ENCODE data around the gene PRKCH. TPM values are rescaled to one million over a fixed set of nuclear protein-coding genes. Genes with fewer than 3 reads are reported as not detected.

Gene PRKCH
- total and polyA plus RNA-seq, 12 donors = 8.3 to 25.1 (median 17.7) TPM

GRCh38 chr14:61443481-61443880 is 122.1 kb downstream of the PRKCH start:
- DNase-seq (no peak), ATAC-seq (no peak)
- no peak overlapping the region for H3K4me3 ChIP-seq
- WGBS, 2 donors = 92 to 93% methylated on average over 3 of the region's 3 CpGs
- H3K36me3 ChIP-seq = peaks cover 0 to 5% (median 0%) of the 10 kb centered on the region in 9 donors
- TF ChIP-seq CTCF (IDR thresholded peaks at IDR 0.05) = no peak
- intact Hi-C loops (cut with DNase I) = no loop called here
- H3K9me3 ChIP-seq = no peaks in the 10 kb centered on the region
- H3K4me1 ChIP-seq = peaks cover 0 to 36% (median 18%) of the 10 kb centered on the region in 9 donors
- no peaks in the 10 kb centered on the region for H3K27me3 ChIP-seq
- peak overlapping the region in 1 of 10 donors; percentile 32 for H3K27ac ChIP-seq

- intact Hi-C loops (cut with DNase I) = no loop called here
Measured at GRCh38 chr14:61444215-61444768, 122.9 kb downstream of the PRKCH start.

GRCh38 chr14:61451491-61451890 is 130.1 kb downstream of the PRKCH start:
- Histone ChIP-seq H3K9me3 (no peaks in the 10 kb centered on the region), H3K27me3 (no peaks in the 10 kb centered on the region), H3K4me3 (no peak overlapping the region), H3K27ac (peak overlapping the region in 1 of 10 donors; percentile 45), H3K36me3 (peaks cover 0 to 37% (median 3%) of the 10 kb centered on the region in 9 donors), H3K4me1 (peaks cover 0 to 43% (median 17%) of the 10 kb centered on the region in 9 donors)
- no peak for TF ChIP-seq CTCF (IDR thresholded peaks at IDR 0.05)
- ATAC-seq = no peak
- intact Hi-C loops (cut with DNase I) = loop anchor here in 6 of 10 donors (5.0 to 10.0 kb wide), 5 partner anchors 129 to 676 kb away; partner anchors contain the start of gene PRKCH (in 1 of the 6)
- 53 to 59% methylated on average over 2 of the region's 2 CpGs for WGBS, 2 donors
- no peak for DNase-seq

More at GRCh38 chr14:61444215-61444768, 122.9 kb downstream of the PRKCH start:
- Histone ChIP-seq H3K27ac (peak overlapping the region in 1 of 10 donors; percentile 32), H3K27me3 (no peaks in the 10 kb centered on the region), H3K36me3 (peaks cover 0 to 5% (median 0%) of the 10 kb centered on the region in 9 donors), H3K9me3 (no peaks in the 10 kb centered on the region), H3K4me1 (peaks cover 0 to 28% (median 10%) of the 10 kb centered on the region in 9 donors), H3K4me3 (no peak overlapping the region)
- DNase-seq (no peak), ATAC-seq (peak in 2 of 8 donors; percentile 46 to 51)
- 77 to 84% methylated on average over 5 of the region's 5 CpGs for WGBS, 2 donors
- no peak for TF ChIP-seq CTCF (IDR thresholded peaks at IDR 0.05)

- Histone ChIP-seq H3K4me3 (no peak overlapping the region), H3K27me3 (no peaks in the 10 kb centered on the region), H3K27ac (peak overlapping the region in 1 of 10 donors; percentile 45), H3K9me3 (no peaks in the 10 kb centered on the region), H3K36me3 (peaks cover 0 to 39% (median 3%) of the 10 kb centered on the region in 9 donors), H3K4me1 (peaks cover 0 to 47% (median 21%) of the 10 kb centered on the region in 9 donors)
- intact Hi-C loops (cut with DNase I) = loop anchor here in 6 of 10 donors (5.0 to 10.0 kb wide), 5 partner anchors 130 to 675 kb away; partner anchors contain the start of gene PRKCH (in 1 of the 6)
- no peak for TF ChIP-seq CTCF (IDR thresholded peaks at IDR 0.05)
- DNase-seq (no peak), ATAC-seq (peak in 1 of 8 donors; percentile 30)
- WGBS, 2 donors = 94 to 95% methylated on average over 6 of the region's 6 CpGs
Measured at GRCh38 chr14:61451891-61452400, 130.6 kb downstream of the PRKCH start.

Data from heart right ventricle (tissue), 16 donors.